Activated CD8-positive, alpha-beta T cell treated with anti-CD3 and anti-CD28 coated beads, Interleukin-2, amount 10 ng/mL, durations not matched to agents 7 days and 5 days (primary cell): ENCODE measurements around the gene MBOAT1. TPM values are rescaled to one million over a fixed set of nuclear protein-coding genes. Genes with fewer than 3 reads are reported as not detected.

Source experiments
- ATAC-seq: fragments of 150-1000 bp; cut with Tn5 transposase; one replicate; pipeline ENCODE4 v1.10.0; 2021; ENCODE audit warnings: moderate library complexity
- CTCF ChIA-PET: fragments of 350-600 bp; sonication (Branson Sonifier 250); formaldehyde crosslinking; loops from one replicate; lab custom pipeline; 2021; ENCODE audit warnings: antibody characterized with exemption; lab: Charles Lee
- POLR2A ChIA-PET: fragments of 350-600 bp; sonication (Branson Sonifier 250); formaldehyde crosslinking; loops from one replicate; lab custom pipeline; 2021; ENCODE audit warnings: antibody characterized with exemption; lab: Charles Lee
- DNase-seq: peaks from one replicate; pipeline ENCODE4 v3.0.0-alpha.2; 2020
- H3K27ac Mint-ChIP-seq: one replicate; pipeline ENCODE4 v1.8.0; 2021; ENCODE audit warnings: mild to moderate bottlenecking, mixed read lengths
- H3K27me3 Mint-ChIP-seq: one replicate; pipeline ENCODE4 v1.8.0; 2021; ENCODE audit warnings: low read depth, mixed read lengths
- H3K36me3 Mint-ChIP-seq: one replicate; pipeline ENCODE4 v1.8.0; 2021; ENCODE audit warnings: low read depth, mixed read lengths
- H3K4me1 Mint-ChIP-seq: one replicate; pipeline ENCODE4 v1.8.0; 2021; ENCODE audit warnings: low read depth, mixed read lengths
- H3K4me3 Mint-ChIP-seq: one replicate; pipeline ENCODE4 v1.8.0; 2021; ENCODE audit warnings: mild to moderate bottlenecking, mixed read lengths
- H3K9me3 Mint-ChIP-seq: one replicate; pipeline ENCODE4 v1.8.0; 2022; ENCODE audit warnings: mixed read lengths; ENCODE audit not compliant: insufficient read depth
- total RNA-seq, 2 experiments: library from RNA; stranded (reverse); gene quantifications; one replicate each; pipeline ENCODE4 v1.2.3, GENCODE V29; 2021

The MBOAT1 gene
- total RNA-seq, 2 experiments from 2014 or later, result 14.2 to 15.5 TPM

DNA sequence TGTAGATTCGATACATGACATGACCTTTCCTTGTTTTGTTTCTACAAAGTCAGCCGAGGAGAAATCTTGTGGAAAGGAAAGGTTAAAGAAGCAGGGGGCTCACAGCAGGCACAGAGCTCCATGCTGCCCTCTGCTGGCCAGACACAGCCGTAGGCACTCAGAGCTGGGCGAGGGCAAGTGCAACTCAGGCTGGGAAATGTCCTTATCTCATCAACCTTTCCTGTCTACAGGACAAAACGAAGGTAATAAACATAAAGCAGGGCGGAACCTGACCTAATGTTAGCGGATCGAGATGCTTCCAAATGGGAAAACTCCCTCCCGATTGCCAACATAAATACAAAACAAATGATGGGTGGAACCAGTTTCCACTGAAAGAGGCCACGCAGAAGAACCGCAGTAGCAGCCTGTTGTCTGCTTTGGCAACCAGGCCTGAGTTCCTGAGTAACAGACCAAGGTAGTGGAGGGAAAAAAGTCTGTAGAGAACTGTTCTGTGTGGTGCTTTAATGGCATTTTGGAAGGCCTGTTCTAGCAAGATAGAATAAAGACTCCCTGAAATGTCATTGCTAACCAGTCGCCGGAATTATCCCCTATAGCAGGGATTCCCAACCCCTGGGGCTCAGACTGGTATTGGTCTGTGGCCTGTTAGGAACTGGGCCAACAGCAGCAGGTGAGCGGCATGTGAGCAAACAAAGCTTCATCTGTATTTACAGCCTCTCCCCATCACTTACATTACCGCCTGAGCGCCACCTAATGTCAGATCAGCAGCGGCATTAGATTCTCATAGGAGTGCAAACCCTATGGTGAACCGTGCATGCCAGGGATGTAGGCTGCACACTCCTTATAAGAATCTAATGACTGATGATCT, 85.2 kb downstream of the MBOAT1 start:
- ATAC-seq (peak; percentile 87), DNase-seq (peak; percentile 69)
- POLR2A ChIA-PET, result interaction anchor here (0.6 kb wide), 1 partner anchor 1936 kb away, joined by 3 read pairs; no protein-coding TSS in a partner anchor
- Mint-ChIP-seq H3K4me3 (no peak overlapping the region), H3K36me3 (peaks cover 9% of the 10 kb centered on the region), H3K27ac (no peak overlapping the region), H3K27me3 (no peaks in the 10 kb centered on the region), H3K4me1 (peaks cover 4% of the 10 kb centered on the region), H3K9me3 (no peaks in the 10 kb centered on the region)
- CTCF ChIA-PET, result interaction anchor here (0.5 to 5.4 kb wide), 34 partner anchors 8 to 1453 kb away, joined by 3 to 44 read pairs (median 4); partner anchors contain the start of gene MBOAT1

DNA sequence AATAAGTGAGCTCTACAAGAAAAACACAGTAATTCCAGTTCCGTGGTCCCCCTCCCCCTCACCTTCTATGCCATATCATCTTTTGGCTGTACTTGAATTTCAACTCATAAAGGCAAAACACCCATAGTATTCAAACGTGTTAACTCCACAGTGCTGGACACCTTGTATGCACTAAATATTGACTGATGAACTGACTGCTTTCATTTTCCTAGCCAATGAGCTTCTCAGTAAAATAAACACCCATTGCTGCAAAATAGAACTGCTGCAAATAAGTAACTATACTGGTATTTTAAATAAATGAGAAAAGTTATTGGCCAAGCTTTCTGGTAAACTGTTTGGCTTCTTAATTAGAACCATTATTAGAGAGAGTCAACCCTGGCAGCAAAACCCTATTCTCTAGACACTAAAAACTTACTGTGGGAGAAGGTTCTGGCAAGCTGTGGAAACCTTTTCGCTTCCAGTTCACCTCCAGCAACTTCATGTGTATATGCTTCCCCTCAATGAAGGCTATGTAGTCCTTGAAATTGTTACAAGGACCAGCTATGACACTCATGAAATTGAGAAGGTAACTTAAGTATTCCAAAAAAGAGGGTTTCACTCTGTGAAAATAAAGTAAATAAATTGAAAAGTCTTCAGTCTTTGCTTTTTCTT, 86.0 kb downstream of the MBOAT1 start:
- POLR2A ChIA-PET, result interaction anchor here (0.6 kb wide), 3 partner anchors 102 to 1936 kb away, joined by 3 to 5 read pairs (median 3); no protein-coding TSS in a partner anchor
- no peak overlapping the region for H3K27ac Mint-ChIP-seq
- H3K4me1 Mint-ChIP-seq, result peaks cover 4% of the 10 kb centered on the region
- DNase-seq, result no peak
- CTCF ChIA-PET, result interaction anchor here (0.5 to 5.4 kb wide), 32 partner anchors 9 to 1454 kb away, joined by 3 to 44 read pairs (median 5); partner anchors contain the start of gene MBOAT1
- H3K9me3 Mint-ChIP-seq, result no peaks in the 10 kb centered on the region
- no peak for ATAC-seq
- no peak overlapping the region for H3K4me3 Mint-ChIP-seq
- peaks cover 9% of the 10 kb centered on the region for H3K36me3 Mint-ChIP-seq
- H3K27me3 Mint-ChIP-seq, result no peaks in the 10 kb centered on the region

DNA sequence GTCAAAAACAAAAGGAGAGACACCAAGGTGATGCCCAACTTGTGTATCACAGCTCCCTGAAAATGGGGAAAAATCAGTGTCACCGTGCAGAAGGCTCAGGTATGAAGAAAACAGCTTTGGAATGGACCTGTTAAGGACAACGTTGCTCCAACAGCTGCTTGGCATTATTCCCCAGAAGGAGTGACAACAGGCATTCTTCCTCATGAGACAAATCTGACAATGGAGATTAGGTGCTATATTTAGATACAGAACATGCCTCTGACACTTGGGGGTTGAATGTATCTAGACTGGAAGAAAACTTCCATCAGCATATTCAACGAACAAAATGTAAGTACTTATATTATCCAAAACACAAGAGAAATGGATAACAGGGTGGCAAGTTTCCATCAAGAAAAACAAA, 87.7 kb downstream of the MBOAT1 start:
- ATAC-seq (no peak), DNase-seq (no peak)
- ChIA-PET POLR2A (interaction anchor here (0.7 kb wide), 1 partner anchor 316 kb away, joined by 3 read pairs; no protein-coding TSS in a partner anchor), CTCF (interaction anchor here (0.7 to 5.4 kb wide), 3 partner anchors 8 to 32 kb away, joined by 3 to 44 read pairs (median 39); no protein-coding TSS in a partner anchor)
- Mint-ChIP-seq H3K27me3 (no peaks in the 10 kb centered on the region), H3K27ac (no peak overlapping the region), H3K9me3 (no peaks in the 10 kb centered on the region), H3K4me1 (peaks cover 4% of the 10 kb centered on the region), H3K4me3 (no peak overlapping the region), H3K36me3 (peaks cover 4% of the 10 kb centered on the region)

DNA sequence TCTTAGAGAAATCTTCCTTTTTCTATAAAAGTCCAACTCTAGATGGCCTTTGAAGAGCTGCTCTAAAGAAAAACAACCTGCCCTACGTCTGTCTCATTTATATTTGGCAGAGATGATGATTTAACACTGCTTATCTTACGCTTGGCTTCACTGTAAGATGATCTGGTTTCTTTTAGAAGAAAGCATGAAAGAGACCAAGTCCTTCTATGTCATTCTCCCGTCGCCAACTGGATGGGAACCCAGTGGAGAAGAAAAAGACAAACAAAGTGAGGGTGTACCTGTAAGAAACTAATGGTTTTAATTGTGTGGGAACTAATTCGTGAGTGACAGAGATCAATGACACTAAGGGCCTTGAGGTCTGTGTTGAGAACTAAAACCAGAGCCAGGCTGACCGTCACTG, 92.8 kb downstream of the MBOAT1 start:
- DNase-seq (no peak), ATAC-seq (no peak)
- peaks cover 3% of the 10 kb centered on the region for H3K36me3 Mint-ChIP-seq
- no peak overlapping the region for H3K4me3 Mint-ChIP-seq
- H3K9me3 Mint-ChIP-seq, result no peaks in the 10 kb centered on the region
- H3K4me1 Mint-ChIP-seq, result no peaks in the 10 kb centered on the region
- ChIA-PET CTCF (interaction anchor here (1.9 to 5.9 kb wide), 2 partner anchors 8 to 27 kb away, joined by 9 to 44 read pairs; no protein-coding TSS in a partner anchor), POLR2A (no interaction called here)
- H3K27me3 Mint-ChIP-seq, result no peaks in the 10 kb centered on the region
- H3K27ac Mint-ChIP-seq, result no peak overlapping the region

DNA sequence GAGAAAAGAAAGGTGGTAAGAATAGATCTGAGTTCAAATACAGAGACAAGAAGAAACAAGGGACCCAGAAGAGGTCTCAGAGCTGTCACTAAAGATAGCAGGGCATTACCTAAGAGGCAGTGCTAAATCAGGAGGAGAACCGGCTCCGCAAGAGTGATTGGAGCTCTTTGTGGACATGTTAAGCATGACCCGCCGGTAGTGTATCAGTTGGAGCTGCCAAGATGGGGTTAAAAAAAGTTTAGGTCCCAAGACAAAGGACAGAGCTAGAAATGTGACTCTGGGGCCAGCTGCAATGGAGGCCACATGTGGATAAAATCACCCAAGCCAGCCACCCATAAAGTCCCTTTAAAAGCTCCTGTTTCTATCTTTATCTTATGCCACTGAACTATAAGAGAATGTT, 93.4 kb downstream of the MBOAT1 start:
- DNase-seq, result no peak
- ATAC-seq, result no peak
- Mint-ChIP-seq H3K27ac (no peak overlapping the region), H3K27me3 (no peaks in the 10 kb centered on the region), H3K4me3 (no peak overlapping the region), H3K4me1 (no peaks in the 10 kb centered on the region), H3K36me3 (peaks cover 3% of the 10 kb centered on the region), H3K9me3 (no peaks in the 10 kb centered on the region)
- CTCF ChIA-PET, result interaction anchor here (0.7 to 5.9 kb wide), 3 partner anchors 9 to 80 kb away, joined by 3 to 44 read pairs (median 9); no protein-coding TSS in a partner anchor
- POLR2A ChIA-PET, result no interaction called here

DNA sequence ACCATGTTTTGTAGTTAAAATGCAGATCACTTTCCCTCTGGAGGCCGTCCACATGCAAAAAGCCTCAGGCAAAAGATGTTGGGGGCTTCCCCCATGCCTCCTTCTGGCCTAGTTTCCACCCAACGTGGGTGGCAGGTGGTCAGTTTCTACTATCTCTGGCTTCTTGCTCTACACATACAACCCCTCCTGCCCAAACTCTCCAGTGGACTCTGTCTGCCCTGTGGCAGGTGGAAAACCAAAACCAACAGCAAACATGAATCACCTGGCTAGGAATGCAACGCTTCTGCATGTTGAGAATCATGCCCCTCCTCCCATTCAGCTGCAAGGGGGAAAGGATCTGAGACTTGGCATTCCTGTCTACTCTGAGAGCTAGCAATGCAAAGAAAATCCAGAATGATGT, 94.8 kb downstream of the MBOAT1 start:
- Mint-ChIP-seq H3K4me3 (no peak overlapping the region), H3K9me3 (no peaks in the 10 kb centered on the region), H3K27me3 (no peaks in the 10 kb centered on the region), H3K4me1 (peaks cover 3% of the 10 kb centered on the region), H3K36me3 (peaks cover 7% of the 10 kb centered on the region), H3K27ac (no peak overlapping the region)
- ATAC-seq (no peak), DNase-seq (no peak)
- ChIA-PET POLR2A (no interaction called here), CTCF (interaction anchor here (1.3 to 5.9 kb wide), 3 partner anchors 10 to 25 kb away, joined by 4 to 44 read pairs (median 9); no protein-coding TSS in a partner anchor)

DNA sequence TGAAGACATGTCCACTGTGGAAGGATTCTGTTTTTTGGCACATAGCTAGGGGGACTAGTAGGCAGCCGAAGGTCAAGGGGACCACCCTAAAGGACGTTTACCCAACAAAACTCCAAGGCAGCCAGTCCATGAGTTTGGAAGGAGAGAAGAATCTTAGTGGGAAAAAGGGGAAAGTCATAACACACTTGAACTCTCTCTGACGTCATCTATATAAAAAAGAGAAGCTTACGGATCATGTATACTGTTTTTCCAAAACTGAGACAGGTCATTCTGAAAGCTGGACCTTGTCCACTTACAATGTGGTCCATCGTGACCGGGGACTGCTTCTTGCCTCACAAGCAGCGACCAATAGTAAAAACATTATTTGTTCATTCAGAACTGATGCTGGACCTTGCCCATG, 95.5 kb downstream of the MBOAT1 start:
- H3K36me3 Mint-ChIP-seq, result peaks cover 9% of the 10 kb centered on the region
- POLR2A ChIA-PET, result no interaction called here
- H3K27ac Mint-ChIP-seq, result no peak overlapping the region
- no peaks in the 10 kb centered on the region for H3K9me3 Mint-ChIP-seq
- CTCF ChIA-PET, result interaction anchor here (0.7 to 5.9 kb wide), 3 partner anchors 11 to 24 kb away, joined by 3 to 44 read pairs (median 4); no protein-coding TSS in a partner anchor
- no peak for ATAC-seq
- DNase-seq, result no peak
- H3K27me3 Mint-ChIP-seq, result no peaks in the 10 kb centered on the region
- H3K4me1 Mint-ChIP-seq, result peaks cover 7% of the 10 kb centered on the region
- no peak overlapping the region for H3K4me3 Mint-ChIP-seq

DNA sequence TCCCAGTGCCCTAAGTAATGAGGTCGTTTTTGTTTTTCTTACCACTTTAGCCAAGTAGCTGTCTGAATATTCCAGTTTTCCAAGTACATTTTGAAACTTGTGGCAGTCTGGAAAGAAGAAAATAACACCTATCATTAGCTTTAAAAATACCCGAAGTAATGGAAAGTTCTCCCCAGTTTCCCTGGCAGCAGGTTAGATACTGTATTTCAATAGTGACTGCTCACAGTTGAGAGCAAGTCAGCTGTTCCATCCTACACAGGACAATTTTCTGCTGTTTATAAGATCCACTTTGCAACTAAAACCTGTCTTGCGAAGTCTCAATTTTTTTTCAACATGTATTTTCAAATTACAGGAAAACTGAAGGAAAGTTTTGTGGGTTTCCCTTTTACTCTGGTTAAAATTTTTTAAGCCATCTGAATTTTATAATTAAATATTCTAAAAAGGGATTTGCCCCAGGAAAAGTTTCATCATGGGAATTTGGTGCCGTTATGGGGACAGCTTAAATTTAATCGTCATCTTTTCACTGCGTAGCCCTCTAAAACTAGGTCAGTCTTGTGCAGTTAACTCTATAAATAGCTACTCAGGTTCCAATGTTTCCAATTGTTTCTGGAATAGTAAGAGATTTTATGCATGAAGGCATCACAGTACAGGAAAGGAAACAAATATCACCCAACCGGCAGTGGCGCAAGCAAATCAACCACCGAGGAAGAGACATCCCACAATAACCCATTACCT, 96.9 kb downstream of the MBOAT1 start:
- ATAC-seq (no peak), DNase-seq (no peak)
- H3K4me1 Mint-ChIP-seq, result peaks cover 7% of the 10 kb centered on the region
- no peaks in the 10 kb centered on the region for H3K9me3 Mint-ChIP-seq
- CTCF ChIA-PET, result interaction anchor here (0.5 to 5.9 kb wide), 3 partner anchors 12 to 161 kb away, joined by 3 to 44 read pairs (median 4); no protein-coding TSS in a partner anchor
- peaks cover 9% of the 10 kb centered on the region for H3K36me3 Mint-ChIP-seq
- POLR2A ChIA-PET, result no interaction called here
- no peak overlapping the region for H3K27ac Mint-ChIP-seq
- no peak overlapping the region for H3K4me3 Mint-ChIP-seq
- H3K27me3 Mint-ChIP-seq, result no peaks in the 10 kb centered on the region

DNA sequence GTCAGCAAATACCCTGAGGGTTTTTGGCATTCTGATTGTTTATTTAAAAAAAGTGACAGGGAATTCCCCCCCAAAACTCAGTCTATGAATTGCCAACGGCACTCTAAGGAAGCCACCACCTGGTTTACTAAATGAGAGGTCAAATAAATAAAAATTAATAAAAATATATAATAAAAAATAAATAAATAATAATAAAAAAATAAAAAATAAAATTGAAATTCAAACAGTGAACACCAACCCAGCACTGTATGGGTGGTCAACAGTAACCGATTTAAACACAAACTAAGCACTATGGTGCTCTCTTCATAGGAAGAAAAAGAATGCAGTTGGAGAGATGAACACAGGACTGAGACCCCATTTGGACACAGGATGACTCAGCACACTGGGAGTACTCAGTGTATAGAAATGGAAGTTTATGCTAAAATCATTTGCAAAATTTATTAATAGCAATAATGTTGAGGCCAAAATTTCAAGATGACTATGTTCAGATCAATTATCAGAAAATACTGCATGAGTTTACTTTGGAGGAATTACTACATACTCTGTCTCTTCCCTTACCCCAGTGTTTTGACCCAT, 98.5 kb downstream of the MBOAT1 start:
- no peaks in the 10 kb centered on the region for H3K9me3 Mint-ChIP-seq
- no peaks in the 10 kb centered on the region for H3K27me3 Mint-ChIP-seq
- H3K4me3 Mint-ChIP-seq, result no peak overlapping the region
- peaks cover 7% of the 10 kb centered on the region for H3K4me1 Mint-ChIP-seq
- no peak for DNase-seq
- H3K36me3 Mint-ChIP-seq, result peaks cover 12% of the 10 kb centered on the region
- H3K27ac Mint-ChIP-seq, result no peak overlapping the region
- ATAC-seq, result no peak
- POLR2A ChIA-PET, result no interaction called here
- CTCF ChIA-PET, result interaction anchor here (5.9 kb wide), 1 partner anchor 14 kb away, joined by 44 read pairs; no protein-coding TSS in a partner anchor

DNA sequence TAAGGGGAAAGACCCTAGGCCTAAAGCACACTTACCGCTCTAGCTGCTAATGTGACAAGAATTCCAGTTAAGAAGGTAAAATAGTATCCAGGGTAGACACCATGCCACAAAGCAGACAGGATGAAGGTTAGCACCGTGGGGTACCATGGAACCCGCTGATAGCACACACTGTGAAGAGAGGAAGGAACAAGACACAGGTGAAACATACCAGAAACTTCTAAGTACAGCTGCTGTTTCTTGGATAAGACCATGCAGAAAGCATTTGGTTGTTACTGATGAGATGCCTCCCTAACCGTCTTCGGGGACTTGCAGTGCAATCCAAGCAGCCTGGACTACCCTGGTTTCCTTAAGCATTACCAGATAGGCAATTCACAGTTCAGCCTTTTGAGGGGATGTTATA, 99.4 kb downstream of the MBOAT1 start:
- ChIA-PET CTCF (no interaction called here), POLR2A (no interaction called here)
- H3K36me3 Mint-ChIP-seq, result peaks cover 12% of the 10 kb centered on the region
- H3K4me3 Mint-ChIP-seq, result no peak overlapping the region
- H3K9me3 Mint-ChIP-seq, result no peaks in the 10 kb centered on the region
- ATAC-seq (no peak), DNase-seq (no peak)
- H3K27ac Mint-ChIP-seq, result no peak overlapping the region
- peaks cover 7% of the 10 kb centered on the region for H3K4me1 Mint-ChIP-seq
- no peaks in the 10 kb centered on the region for H3K27me3 Mint-ChIP-seq

DNA sequence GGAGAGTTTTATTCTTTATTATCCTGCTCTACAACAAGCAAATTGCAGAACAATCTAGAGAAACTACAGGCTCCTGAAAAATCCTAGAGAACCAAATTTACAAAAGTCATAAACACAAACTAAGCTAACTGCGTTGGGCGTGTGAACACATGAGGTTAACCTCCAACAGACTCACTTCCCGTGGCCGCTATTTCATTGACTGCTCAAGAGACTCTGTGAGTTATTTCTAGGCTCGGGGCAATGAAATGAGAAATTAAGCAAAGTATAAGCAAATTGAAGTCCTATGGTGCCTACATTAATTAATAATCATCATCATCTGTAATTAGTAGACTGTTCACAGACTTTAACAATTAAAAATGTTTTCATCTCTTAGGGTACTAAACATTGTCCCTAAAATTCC, 100.0 kb downstream of the MBOAT1 start:
- H3K27ac Mint-ChIP-seq, result no peak overlapping the region
- H3K4me1 Mint-ChIP-seq, result peaks cover 7% of the 10 kb centered on the region
- no peak for ATAC-seq
- H3K36me3 Mint-ChIP-seq, result peaks cover 15% of the 10 kb centered on the region
- CTCF ChIA-PET, result no interaction called here
- H3K9me3 Mint-ChIP-seq, result no peaks in the 10 kb centered on the region
- H3K27me3 Mint-ChIP-seq, result no peaks in the 10 kb centered on the region
- no peak for DNase-seq
- POLR2A ChIA-PET, result no interaction called here
- no peak overlapping the region for H3K4me3 Mint-ChIP-seq
